IPS-20b (cell line): ENCODE measurements around the gene PGM5.
"Not testable (repeated sequence)": the region's sequence is repeated elsewhere in the genome, so short reads cannot be mapped to it uniquely, and the experiment has no call there.

ENCODE experiments used
- H3K27ac ChIP-seq: one replicate; pipeline ENCODE4 v1.5.1; 2013; ENCODE audit warnings: low read length
- H3K27me3 ChIP-seq: 2 replicates; pipeline ENCODE4 v1.6.1; 2013; ENCODE audit warnings: mild to moderate bottlenecking, low read length, inconsistent platforms; ENCODE audit not compliant: insufficient read depth
- H3K36me3 ChIP-seq: 2 replicates; pipeline ENCODE4 v1.6.1; 2013; ENCODE audit warnings: low read depth, mild to moderate bottlenecking, inconsistent platforms, low read length, moderate library complexity; ENCODE audit not compliant: insufficient read depth
- H3K4me1 ChIP-seq: 2 replicates; pipeline ENCODE4 v1.6.1; 2013; ENCODE audit warnings: mild to moderate bottlenecking, control low read depth, inconsistent platforms, low read length, moderate library complexity; ENCODE audit not compliant: insufficient read depth
- H3K4me3 ChIP-seq: 2 replicates; pipeline ENCODE4 v1.5.1; 2013; ENCODE audit warnings: mild to moderate bottlenecking, low read length, inconsistent platforms
- H3K9ac ChIP-seq: 2 replicates; pipeline ENCODE4 v1.6.1; 2013; ENCODE audit warnings: low read depth, mild to moderate bottlenecking, inconsistent platforms, low read length, moderate library complexity
- H3K9me3 ChIP-seq: 2 replicates; pipeline ENCODE4 v1.6.1; 2013; ENCODE audit warnings: mild to moderate bottlenecking, low read depth, low read length, inconsistent platforms; ENCODE audit not compliant: insufficient read depth

PGM5 gene

DNA sequence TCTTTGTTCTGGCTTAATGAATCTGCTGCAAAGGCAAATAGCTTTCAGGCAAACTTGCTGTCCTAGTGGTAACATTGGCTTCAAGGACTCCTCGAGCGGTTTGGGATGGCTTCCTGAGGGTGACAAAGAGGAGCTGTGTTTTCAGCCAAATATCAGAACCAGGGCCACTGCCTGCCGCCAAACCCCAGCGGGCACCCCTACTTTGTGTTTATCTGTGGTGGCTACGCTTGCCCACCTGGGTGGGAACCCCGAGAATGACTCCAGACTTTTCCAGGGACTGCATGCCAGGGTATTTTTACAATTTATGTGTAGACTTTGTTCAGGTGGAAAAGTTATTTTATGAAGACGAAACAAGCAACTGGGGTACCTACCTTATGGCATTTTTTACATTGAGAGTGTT lies 18.4 kb upstream of the PGM5 start:
- not testable (repeated sequence) for H3K4me1 ChIP-seq, H3K4me3 ChIP-seq, H3K27ac ChIP-seq, H3K9ac ChIP-seq, H3K27me3 ChIP-seq, H3K36me3 ChIP-seq, H3K9me3 ChIP-seq

DNA sequence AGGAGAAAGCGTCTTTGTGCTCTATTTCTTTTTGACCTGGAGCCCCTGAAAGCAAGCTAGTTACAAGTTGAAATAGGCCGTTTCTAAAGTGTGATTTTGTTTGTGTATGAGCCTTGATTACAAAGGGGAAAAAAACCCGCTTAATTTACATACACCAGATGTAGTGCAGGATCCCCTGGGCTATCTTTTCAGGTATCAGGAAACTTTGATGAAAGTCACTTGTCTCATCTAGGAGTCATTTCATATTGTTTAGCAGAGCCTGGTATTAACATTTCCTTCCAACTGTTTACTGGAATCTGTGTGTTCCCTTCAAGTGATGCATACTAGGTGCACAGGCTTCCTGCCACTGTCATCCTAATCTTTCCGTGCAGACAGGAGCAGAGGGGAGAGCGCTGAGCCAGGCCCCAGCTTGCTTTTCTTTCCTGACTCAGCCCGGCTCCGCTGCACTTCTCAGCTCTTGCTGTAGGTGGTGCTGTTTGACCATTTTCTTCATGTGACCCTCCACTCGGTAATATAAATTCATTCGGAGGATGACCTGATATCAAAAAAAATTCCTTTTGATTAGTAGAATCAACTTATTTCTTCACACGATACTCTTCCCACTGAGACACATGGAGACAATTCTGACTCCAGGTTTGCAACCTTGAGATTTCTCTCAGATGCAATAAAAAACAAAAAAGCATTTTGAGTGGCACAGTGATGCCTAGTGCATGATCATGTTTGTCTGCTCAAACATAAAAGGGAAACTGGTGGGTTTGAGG lies 14.0 kb upstream of the PGM5 start:
- H3K9me3 ChIP-seq, H3K36me3 ChIP-seq, H3K4me3 ChIP-seq, H3K27ac ChIP-seq, H3K9ac ChIP-seq, H3K4me1 ChIP-seq: not testable (repeated sequence)
- peaks cover 19% of the 10 kb centered on the region for H3K27me3 ChIP-seq

DNA sequence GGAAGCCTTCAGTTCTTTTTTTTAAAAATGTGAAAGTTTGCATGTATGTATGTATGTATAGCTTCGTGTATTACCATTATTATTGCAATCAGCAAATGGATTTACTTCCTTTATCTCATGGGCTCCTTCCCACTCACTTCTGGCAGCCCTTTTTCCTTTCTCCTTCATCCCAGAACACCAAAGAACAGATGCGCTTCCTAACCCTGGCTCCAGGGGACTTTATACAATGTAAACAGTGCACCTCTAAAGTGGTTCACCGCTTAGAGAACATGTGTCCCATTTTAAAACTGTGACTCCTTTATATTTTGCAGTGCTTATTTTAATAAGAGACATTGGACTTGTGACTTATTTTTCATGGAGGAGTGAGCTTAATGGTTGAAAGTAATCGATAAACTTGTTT lies 13.2 kb upstream of the PGM5 start:
- H3K9me3 ChIP-seq, H3K4me1 ChIP-seq, H3K9ac ChIP-seq, H3K27ac ChIP-seq, H3K36me3 ChIP-seq, H3K4me3 ChIP-seq: not testable (repeated sequence)
- peaks cover 19% of the 10 kb centered on the region for H3K27me3 ChIP-seq

DNA sequence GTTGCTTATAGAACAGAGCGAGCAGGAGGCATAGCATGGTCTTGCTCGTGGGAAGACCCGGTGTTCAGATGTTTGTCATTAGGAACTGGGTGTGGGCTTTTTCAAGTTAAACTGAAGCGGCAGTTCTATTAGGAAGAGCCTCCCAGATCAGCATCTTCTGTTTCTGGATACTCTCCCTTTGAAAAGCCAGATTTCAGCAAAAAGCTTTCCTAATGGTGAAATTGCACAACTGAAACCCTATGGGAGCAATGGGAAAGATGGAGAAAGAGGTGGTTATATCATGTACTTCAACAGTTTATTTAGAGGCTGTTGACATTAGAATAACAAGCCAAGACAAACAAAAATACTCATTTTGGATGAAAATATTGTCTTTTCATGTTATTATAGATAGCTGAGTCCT lies 12.4 kb upstream of the PGM5 start:
- H3K4me3 ChIP-seq, H3K27ac ChIP-seq, H3K9ac ChIP-seq: not testable (repeated sequence)

DNA sequence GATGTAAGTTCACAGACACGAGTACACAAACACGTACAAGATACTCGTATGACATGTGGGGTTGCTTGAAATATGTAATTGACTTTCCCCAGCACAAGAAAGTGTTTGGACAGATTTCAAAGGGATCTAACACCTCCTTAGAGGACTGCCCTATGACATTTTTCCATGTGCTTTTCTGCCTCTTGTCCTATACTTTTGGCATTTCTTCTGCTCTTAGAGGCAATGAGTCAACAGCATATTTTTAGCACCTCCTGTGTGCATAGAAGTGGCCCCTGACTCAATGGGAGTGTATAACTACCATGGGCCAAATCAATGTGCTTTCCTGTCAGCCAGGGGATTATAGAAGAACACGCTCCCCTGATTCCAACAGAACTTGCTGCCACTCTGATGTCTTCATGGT lies 4.7 kb upstream of the PGM5 start:
- H3K9ac ChIP-seq, H3K27ac ChIP-seq, H3K9me3 ChIP-seq, H3K4me1 ChIP-seq, H3K36me3 ChIP-seq, H3K4me3 ChIP-seq: not testable (repeated sequence)
- H3K27me3 ChIP-seq, result peaks cover 39% of the 10 kb centered on the region

More for the DNA sequence above, 12.4 kb upstream of the PGM5 start:
- H3K9me3 ChIP-seq, H3K36me3 ChIP-seq, H3K4me1 ChIP-seq: not testable (repeated sequence)
- peaks cover 19% of the 10 kb centered on the region for H3K27me3 ChIP-seq

DNA sequence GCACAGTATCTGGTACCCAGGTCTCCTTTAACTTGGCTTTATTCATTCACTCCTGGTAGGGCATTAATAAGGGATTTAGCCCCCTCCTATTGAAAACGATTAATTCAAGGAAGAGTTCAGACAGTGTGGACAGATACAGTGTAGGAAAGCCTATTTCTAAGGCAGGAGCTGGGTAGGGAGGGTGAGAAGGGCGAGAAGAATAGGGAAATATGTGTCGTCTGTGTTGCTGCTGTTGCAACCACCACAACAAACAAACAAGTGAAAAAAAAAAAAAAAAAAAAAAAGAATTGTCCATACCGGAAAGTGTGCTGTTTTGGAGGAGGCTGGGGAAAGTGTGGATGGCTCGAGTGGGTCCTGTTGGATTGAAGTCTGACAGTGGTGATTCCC lies 425 bp upstream of the PGM5 start:
- not testable (repeated sequence) for H3K27ac ChIP-seq, H3K4me1 ChIP-seq, H3K4me3 ChIP-seq, H3K9ac ChIP-seq, H3K9me3 ChIP-seq, H3K36me3 ChIP-seq
- peaks cover 70% of the 10 kb centered on the region for H3K27me3 ChIP-seq

DNA sequence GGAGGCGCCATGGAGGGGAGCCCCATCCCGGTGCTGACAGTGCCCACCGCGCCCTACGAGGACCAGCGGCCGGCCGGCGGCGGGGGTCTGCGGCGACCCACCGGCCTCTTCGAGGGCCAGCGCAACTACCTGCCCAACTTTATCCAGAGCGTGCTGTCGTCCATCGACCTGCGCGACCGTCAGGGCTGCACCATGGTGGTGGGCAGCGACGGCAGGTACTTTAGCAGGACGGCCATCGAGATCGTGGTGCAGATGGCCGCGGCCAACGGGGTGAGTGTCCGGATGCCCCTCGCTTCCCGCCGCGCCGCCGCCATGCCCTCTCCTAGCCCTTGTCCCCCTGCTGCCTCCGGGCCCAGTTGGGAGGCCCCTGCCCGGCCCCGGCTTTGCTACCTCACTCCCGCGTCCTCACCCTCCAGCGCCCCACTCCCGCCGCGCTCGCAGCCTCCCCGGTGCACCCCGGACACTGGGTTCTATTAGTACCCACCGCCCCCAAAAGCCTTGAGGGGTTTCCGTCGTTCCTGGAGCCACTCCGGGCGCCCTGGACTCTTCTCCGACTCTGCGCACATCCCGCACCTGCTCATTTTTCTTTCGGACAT lies 806 bp downstream of the PGM5 start:
- H3K4me3 ChIP-seq, result peak overlapping the region; percentile 53; the same call in 1 of the 2 replicates

DNA sequence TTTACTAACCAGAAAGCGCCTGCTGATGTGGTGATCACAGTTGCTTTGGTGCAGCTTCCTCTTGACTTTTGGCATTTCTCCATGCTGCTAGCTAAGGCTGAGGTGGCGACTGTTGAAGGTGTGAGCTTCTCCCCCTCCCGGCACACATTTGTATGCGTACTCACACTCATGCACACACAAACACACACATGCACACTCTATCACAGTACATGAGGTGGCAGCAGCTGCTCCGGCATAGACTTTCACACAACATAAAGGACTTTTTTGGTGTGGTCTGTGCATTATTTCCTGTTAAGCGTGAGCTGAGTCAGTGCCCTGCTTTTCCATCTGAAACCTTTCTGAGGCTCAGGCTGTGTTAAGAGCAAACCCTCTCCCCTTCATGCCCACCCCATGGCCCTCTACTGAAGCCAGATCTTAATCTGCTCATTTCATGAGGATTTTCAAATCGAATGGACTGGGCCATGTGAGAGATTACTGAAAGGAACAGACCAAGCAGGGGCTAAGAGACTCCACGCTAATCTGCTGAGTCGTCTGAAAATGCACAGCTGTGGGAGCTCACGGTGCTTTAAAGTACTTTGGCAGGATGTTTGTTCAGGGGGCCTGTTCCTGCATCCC lies 10.6 kb downstream of the PGM5 start:
- not testable (repeated sequence) for H3K9me3 ChIP-seq, H3K27me3 ChIP-seq, H3K4me1 ChIP-seq, H3K27ac ChIP-seq, H3K36me3 ChIP-seq, H3K4me3 ChIP-seq, H3K9ac ChIP-seq

More for the DNA sequence above, 806 bp downstream of the PGM5 start:
- H3K36me3 ChIP-seq, H3K4me1 ChIP-seq, H3K9ac ChIP-seq, H3K9me3 ChIP-seq, H3K27ac ChIP-seq: not testable (repeated sequence)
- H3K27me3 ChIP-seq, result peaks cover 70% of the 10 kb centered on the region

DNA sequence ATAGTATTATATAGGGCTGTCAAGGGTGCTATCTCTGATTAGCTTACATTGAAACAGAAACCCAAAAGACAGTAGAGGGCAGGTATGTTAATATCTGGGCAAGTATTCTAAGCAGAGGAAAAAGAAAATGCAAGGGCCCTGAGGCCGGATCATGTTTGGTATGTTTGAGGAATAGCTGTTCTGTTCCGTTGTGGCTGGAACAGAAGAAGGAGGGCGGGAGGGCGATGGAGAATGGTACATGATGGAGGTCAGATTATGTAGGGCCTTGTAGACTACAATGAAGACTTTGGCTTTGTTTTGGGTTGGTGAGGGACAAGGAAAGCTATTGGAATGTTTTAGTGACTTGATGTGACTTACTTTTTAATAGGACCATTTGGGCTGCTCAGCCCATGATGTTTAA lies 19.4 kb downstream of the PGM5 start:
- H3K9me3 ChIP-seq, H3K9ac ChIP-seq, H3K27ac ChIP-seq, H3K27me3 ChIP-seq, H3K36me3 ChIP-seq, H3K4me1 ChIP-seq, H3K4me3 ChIP-seq: not testable (repeated sequence)

DNA sequence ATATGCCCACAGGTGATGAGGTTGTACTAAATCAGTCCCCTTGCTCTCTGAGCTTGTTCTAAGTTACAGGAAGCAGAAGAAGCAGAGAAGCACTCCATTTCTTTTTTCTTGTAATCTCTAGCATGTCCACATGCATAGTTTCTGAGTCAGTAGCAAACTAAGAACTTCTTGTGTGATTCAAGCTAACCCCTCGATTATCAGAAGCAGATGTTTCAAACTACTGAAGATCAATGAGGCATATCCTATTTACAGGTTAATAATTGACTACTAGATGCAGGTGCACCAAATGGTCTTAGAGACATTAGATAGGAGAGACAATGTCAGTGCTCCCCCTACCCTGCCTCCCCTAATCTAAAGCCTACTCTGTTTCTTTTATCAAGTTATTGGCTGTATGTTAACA lies 21.3 kb downstream of the PGM5 start:
- not testable (repeated sequence) for H3K9me3 ChIP-seq, H3K4me1 ChIP-seq, H3K36me3 ChIP-seq, H3K27ac ChIP-seq, H3K9ac ChIP-seq, H3K4me3 ChIP-seq, H3K27me3 ChIP-seq

DNA sequence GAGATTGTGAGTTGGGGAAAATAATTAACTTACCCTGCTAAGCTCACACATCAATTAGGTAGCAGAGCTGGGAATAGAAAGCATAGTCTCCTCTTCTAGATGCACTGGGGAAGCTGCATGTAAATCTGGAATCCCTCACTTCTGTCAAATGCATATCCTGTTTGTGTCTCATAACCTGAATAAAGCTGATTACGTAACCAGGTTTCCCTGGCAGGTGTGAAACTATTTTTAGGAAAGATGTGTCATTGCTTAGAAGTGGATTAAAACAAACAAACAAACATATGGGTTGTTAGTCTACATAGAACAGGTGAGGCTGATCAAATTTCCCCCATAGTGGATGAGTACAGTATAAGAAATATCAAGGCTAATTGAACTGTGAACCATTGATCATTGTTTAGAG lies 27.5 kb downstream of the PGM5 start:
- not testable (repeated sequence) for H3K9me3 ChIP-seq, H3K4me1 ChIP-seq, H3K9ac ChIP-seq, H3K36me3 ChIP-seq, H3K27ac ChIP-seq, H3K27me3 ChIP-seq, H3K4me3 ChIP-seq

DNA sequence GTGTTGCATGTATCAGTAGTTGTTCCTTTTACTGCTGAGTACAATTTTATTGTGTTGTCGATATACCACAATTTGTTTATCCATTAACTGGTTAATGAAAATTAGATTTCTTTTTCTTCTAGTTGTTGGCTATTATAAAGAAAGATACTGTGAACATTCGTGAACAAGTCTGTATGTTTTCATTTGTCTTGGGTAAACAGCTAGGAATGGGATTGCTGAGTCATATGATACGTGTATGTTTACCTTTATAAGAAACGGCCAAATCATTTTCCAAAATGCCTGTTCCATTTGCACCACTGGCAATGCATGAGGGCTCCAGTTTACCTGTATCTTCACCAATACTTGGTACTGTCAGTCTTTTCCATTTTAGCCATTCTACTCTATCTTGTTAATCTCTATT lies 33.1 kb downstream of the PGM5 start:
- not testable (repeated sequence) for H3K36me3 ChIP-seq, H3K9me3 ChIP-seq, H3K9ac ChIP-seq, H3K4me3 ChIP-seq, H3K27me3 ChIP-seq, H3K4me1 ChIP-seq, H3K27ac ChIP-seq
